NCI-H82 treated with DMSO at 0.1 percent for 48 hours (cell line): ENCODE data around the gene HEG1.
A peak's percentile ranks its signal among the peaks of the same experiment; 100 is the strongest.

Source experiments
- DNase-seq: peaks from one replicate; lab custom pipeline; 2025; ENCODE audit not compliant: unreplicated experiment; lab: John Stamatoyannopoulos, UW

The HEG1 gene

GRCh38 chr3:125069968-125070745 lies 14.4 kb upstream of the HEG1 start:
- no peak for DNase-seq

- no peak for DNase-seq
These were observed 13.7 kb upstream of the HEG1 start for GRCh38 chr3:125069452-125069851.

GRCh38 chr3:125068265-125068664 lies 12.5 kb upstream of the HEG1 start:
- no peak for DNase-seq

GRCh38 chr3:125067225-125067624 lies 11.4 kb upstream of the HEG1 start:
- no peak for DNase-seq

GRCh38 chr3:125062904-125063618 lies 7.3 kb upstream of the HEG1 start:
- DNase-seq, result no peak

- no peak for DNase-seq
These were observed 5.8 kb upstream of the HEG1 start for GRCh38 chr3:125061646-125062045.

GRCh38 chr3:125061170-125061569 lies 5.4 kb upstream of the HEG1 start:
- DNase-seq, result no peak

GRCh38 chr3:125059488-125060245 lies 3.9 kb upstream of the HEG1 start:
- DNase-seq, result peak; percentile 19

- no peak for DNase-seq
These were observed 3.2 kb upstream of the HEG1 start for GRCh38 chr3:125058959-125059358.

GRCh38 chr3:125058529-125058928 lies 2.7 kb upstream of the HEG1 start:
- DNase-seq, result no peak

- no peak for DNase-seq
These were observed 1.5 kb upstream of the HEG1 start for GRCh38 chr3:125057186-125057850.

- DNase-seq, result no peak
These were observed 375 bp downstream of the HEG1 start for GRCh38 chr3:125055331-125055912.

GRCh38 chr3:125054449-125055329 lies 1.1 kb downstream of the HEG1 start:
- DNase-seq, result no peak

- DNase-seq, result no peak
These were observed 1.7 kb downstream of the HEG1 start for GRCh38 chr3:125054062-125054448.

- no peak for DNase-seq
These were observed 2.5 kb downstream of the HEG1 start for GRCh38 chr3:125053304-125053699.

GRCh38 chr3:125052624-125053303 lies 3.0 kb downstream of the HEG1 start:
- DNase-seq, result peak; percentile 24

- DNase-seq, result peak; percentile 52
These were observed 3.8 kb downstream of the HEG1 start for GRCh38 chr3:125051715-125052581.

GRCh38 chr3:125051205-125051604 lies 4.6 kb downstream of the HEG1 start:
- DNase-seq, result no peak
